ENCODE measurements around the gene TMEM91.

The TMEM91 gene

DNA sequence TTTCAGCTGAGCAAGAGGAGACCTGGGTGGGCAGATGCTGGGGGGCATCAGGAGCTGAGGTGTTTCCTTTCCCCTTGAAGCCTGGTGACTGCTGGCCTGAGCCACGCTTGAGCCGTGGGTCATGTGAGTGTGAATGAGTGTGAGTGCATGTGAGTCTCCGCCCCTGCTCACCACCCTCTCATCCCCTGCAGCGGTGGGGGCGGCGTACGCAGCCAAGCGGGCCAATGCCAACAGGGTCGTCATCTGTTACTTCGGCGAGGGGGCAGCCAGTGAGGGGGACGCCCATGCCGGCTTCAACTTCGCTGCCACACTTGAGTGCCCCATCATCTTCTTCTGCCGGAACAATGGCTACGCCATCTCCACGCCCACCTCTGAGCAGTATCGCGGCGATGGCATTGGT lies 45.6 kb downstream of the TMEM91 start:
- H3K9ac ChIP-seq (ENCODE audit: low read length): no peak overlapping the region
- no peaks in the 10 kb centered on the region for H4K20me1 ChIP-seq (ENCODE audit: low read depth, low read length)

DNA sequence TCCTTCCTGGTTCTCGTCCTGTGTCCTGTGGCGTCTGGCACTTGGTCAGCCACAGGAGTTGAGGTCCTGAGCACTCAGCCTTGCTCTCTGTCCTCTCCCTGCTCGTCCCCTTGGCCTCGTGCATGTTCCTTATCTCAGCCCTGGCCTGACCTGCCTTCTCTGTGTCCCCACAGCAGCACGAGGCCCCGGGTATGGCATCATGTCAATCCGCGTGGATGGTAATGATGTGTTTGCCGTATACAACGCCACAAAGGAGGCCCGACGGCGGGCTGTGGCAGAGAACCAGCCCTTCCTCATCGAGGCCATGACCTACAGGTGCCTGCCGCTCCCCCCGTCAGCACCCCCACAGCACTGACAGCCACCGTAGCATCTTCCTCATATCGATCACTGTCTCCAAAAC lies 46.1 kb downstream of the TMEM91 start:
- Histone ChIP-seq H3K27ac (ENCODE audit: low read depth, low read length) (no peak overlapping the region), H3K9me2 (replicated peaks; ENCODE audit: insufficient read depth, low read length) (no peaks in the 10 kb centered on the region), H4K20me1 (ENCODE audit: low read depth, low read length) (no peaks in the 10 kb centered on the region), H3K27me3 (ENCODE audit: low read length) (no peaks in the 10 kb centered on the region), H3K4me3 (ENCODE audit: insufficient read depth, low read length, poor library complexity, severe bottlenecking) (no peak overlapping the region), H3K9me3 (ENCODE audit: insufficient read depth, low read length) (no peaks in the 10 kb centered on the region), H3K9ac (ENCODE audit: low read length) (no peak overlapping the region), H3K79me2 (ENCODE audit: insufficient read depth, low read length) (no peaks in the 10 kb centered on the region), H3K36me3 (ENCODE audit: low read length) (no peaks in the 10 kb centered on the region), H2AFZ (ENCODE audit: low read depth, low read length, severe bottlenecking) (no peak overlapping the region), H3K4me2 (ENCODE audit: low read depth, low read length, poor library complexity, severe bottlenecking) (no peak overlapping the region), H3F3A (ENCODE audit: insufficient read depth) (no peaks in the 10 kb centered on the region)
- TF ChIP-seq EZH2phosphoT487 (conservative IDR thresholded peaks at IDR 0.05; ENCODE audit: low read length): no peak
- TF ChIP-seq, protein P1, sequence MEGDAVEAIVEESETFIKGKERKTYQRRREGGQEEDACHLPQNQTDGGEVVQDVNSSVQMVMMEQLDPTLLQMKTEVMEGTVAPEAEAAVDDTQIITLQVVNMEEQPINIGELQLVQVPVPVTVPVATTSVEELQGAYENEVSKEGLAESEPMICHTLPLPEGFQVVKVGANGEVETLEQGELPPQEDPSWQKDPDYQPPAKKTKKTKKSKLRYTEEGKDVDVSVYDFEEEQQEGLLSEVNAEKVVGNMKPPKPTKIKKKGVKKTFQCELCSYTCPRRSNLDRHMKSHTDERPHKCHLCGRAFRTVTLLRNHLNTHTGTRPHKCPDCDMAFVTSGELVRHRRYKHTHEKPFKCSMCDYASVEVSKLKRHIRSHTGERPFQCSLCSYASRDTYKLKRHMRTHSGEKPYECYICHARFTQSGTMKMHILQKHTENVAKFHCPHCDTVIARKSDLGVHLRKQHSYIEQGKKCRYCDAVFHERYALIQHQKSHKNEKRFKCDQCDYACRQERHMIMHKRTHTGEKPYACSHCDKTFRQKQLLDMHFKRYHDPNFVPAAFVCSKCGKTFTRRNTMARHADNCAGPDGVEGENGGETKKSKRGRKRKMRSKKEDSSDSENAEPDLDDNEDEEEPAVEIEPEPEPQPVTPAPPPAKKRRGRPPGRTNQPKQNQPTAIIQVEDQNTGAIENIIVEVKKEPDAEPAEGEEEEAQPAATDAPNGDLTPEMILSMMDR (IDR thresholded peaks at IDR 0.05; ENCODE audit: insufficient read depth, low read length, poor library complexity, severe bottlenecking): no peak

More for the DNA sequence above, 45.6 kb downstream of the TMEM91 start:
- no peak overlapping the region for H3K4me3 ChIP-seq (ENCODE audit: insufficient read depth, low read length, poor library complexity, severe bottlenecking)
- H3K79me2 ChIP-seq (ENCODE audit: insufficient read depth, low read length): no peaks in the 10 kb centered on the region
- H3K9me2 ChIP-seq (replicated peaks; ENCODE audit: insufficient read depth, low read length): no peaks in the 10 kb centered on the region
- no peaks in the 10 kb centered on the region for H3K27me3 ChIP-seq (ENCODE audit: low read length)
- H3K27ac ChIP-seq (ENCODE audit: low read depth, low read length): no peak overlapping the region
- TF ChIP-seq, protein P1 (IDR thresholded peaks at IDR 0.05; ENCODE audit: insufficient read depth, low read length, poor library complexity, severe bottlenecking): no peak
- TF ChIP-seq EZH2phosphoT487 (conservative IDR thresholded peaks at IDR 0.05; ENCODE audit: low read length): no peak
- no peak overlapping the region for H3K4me2 ChIP-seq (ENCODE audit: low read depth, low read length, poor library complexity, severe bottlenecking)
- no peaks in the 10 kb centered on the region for H3K9me3 ChIP-seq (ENCODE audit: insufficient read depth, low read length)
- H3K36me3 ChIP-seq (ENCODE audit: low read length): no peaks in the 10 kb centered on the region
- no peaks in the 10 kb centered on the region for H3F3A ChIP-seq (ENCODE audit: insufficient read depth)
- H2AFZ ChIP-seq (ENCODE audit: low read depth, low read length, severe bottlenecking): no peak overlapping the region

DNA sequence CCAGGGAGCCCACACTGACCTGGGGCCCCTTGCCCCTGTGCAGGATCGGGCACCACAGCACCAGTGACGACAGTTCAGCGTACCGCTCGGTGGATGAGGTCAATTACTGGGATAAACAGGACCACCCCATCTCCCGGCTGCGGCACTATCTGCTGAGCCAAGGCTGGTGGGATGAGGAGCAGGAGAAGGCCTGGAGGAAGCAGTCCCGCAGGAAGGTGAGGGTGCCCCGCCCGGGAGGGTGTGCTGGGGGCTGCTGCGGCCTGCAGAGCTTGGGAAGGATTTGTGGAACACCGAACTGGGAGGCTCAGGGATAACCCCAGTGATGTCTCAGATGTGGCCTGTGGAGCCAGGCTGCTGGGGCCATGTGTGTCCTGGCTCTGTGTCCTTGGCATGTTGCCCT lies 46.6 kb downstream of the TMEM91 start:
- no peak overlapping the region for H3K4me3 ChIP-seq (ENCODE audit: insufficient read depth, low read length, poor library complexity, severe bottlenecking)
- no peaks in the 10 kb centered on the region for H3K79me2 ChIP-seq (ENCODE audit: insufficient read depth, low read length)
- no peak overlapping the region for H3K4me2 ChIP-seq (ENCODE audit: low read depth, low read length, poor library complexity, severe bottlenecking)
- H3K9me2 ChIP-seq (replicated peaks; ENCODE audit: insufficient read depth, low read length): no peaks in the 10 kb centered on the region
- H3K27ac ChIP-seq (ENCODE audit: low read depth, low read length): no peak overlapping the region
- H2AFZ ChIP-seq (ENCODE audit: low read depth, low read length, severe bottlenecking): no peak overlapping the region
- no peaks in the 10 kb centered on the region for H4K20me1 ChIP-seq (ENCODE audit: low read depth, low read length)
- no peak overlapping the region for H3K9ac ChIP-seq (ENCODE audit: low read length)
- no peaks in the 10 kb centered on the region for H3K9me3 ChIP-seq (ENCODE audit: insufficient read depth, low read length)
- no peaks in the 10 kb centered on the region for H3K36me3 ChIP-seq (ENCODE audit: low read length)
- H3K27me3 ChIP-seq (ENCODE audit: low read length): no peaks in the 10 kb centered on the region
- TF ChIP-seq, protein P1 (IDR thresholded peaks at IDR 0.05; ENCODE audit: insufficient read depth, low read length, poor library complexity, severe bottlenecking): no peak
- TF ChIP-seq EZH2phosphoT487 (conservative IDR thresholded peaks at IDR 0.05; ENCODE audit: low read length): no peak
- no peaks in the 10 kb centered on the region for H3F3A ChIP-seq (ENCODE audit: insufficient read depth)

All from SU-DHL-6 (cell line).